ENCODE results near the gene MATR3.
"Not testable (repeated sequence)": the region's sequence is repeated elsewhere in the genome, so short reads cannot be mapped to it uniquely, and the experiment has no call there.

MATR3 gene

GRCh38 chr5:139341689-139342422 is 48.3 kb downstream of the MATR3 start, which contains the start of gene PAIP2:
PAIP2 (plus strand) TSS chr5:139341854; CDS start chr5:139363785, 21,931 bp downstream.
- H3K9me3 ChIP-seq (ENCODE audit: control insufficient read depth, low read depth, low read length), result no peaks in the 10 kb centered on the region
- no peaks in the 10 kb centered on the region for H3K36me3 ChIP-seq (ENCODE audit: control insufficient read depth, low read depth, low read length)
- H3K27ac ChIP-seq (ENCODE audit: low read length), result peak within 1 kb of the TSS; percentile 85
- peaks cover 8% of the 10 kb centered on the region for H3K4me1 ChIP-seq (ENCODE audit: control insufficient read depth, low read depth, low read length)
- H3K4me3 ChIP-seq (ENCODE audit: low read length), result peak within 1 kb of the TSS; percentile 86
- no peaks in the 10 kb centered on the region for H3K27me3 ChIP-seq (ENCODE audit: control insufficient read depth, insufficient read depth, low read length)
- H3K9ac ChIP-seq (ENCODE audit: low read length), result peak within 1 kb of the TSS; percentile 97

- Histone ChIP-seq H3K27ac (ENCODE audit: low read length) (no peak overlapping the region), H3K4me3 (ENCODE audit: low read length) (peak overlapping the region; percentile 86), H3K9ac (ENCODE audit: low read length) (peak overlapping the region; percentile 97), H3K27me3 (ENCODE audit: control insufficient read depth, insufficient read depth, low read length) (no peaks in the 10 kb centered on the region), H3K4me1 (ENCODE audit: control insufficient read depth, low read depth, low read length) (peaks cover 8% of the 10 kb centered on the region), H3K36me3 (ENCODE audit: control insufficient read depth, low read depth, low read length) (no peaks in the 10 kb centered on the region), H3K9me3 (ENCODE audit: control insufficient read depth, low read depth, low read length) (no peaks in the 10 kb centered on the region)
Observed at GRCh38 chr5:139342423-139342723, 48.8 kb downstream of the MATR3 start.

- peaks cover 8% of the 10 kb centered on the region for H3K4me1 ChIP-seq (ENCODE audit: control insufficient read depth, low read depth, low read length)
- H3K9me3 ChIP-seq (ENCODE audit: control insufficient read depth, low read depth, low read length), result no peaks in the 10 kb centered on the region
- H3K36me3 ChIP-seq (ENCODE audit: control insufficient read depth, low read depth, low read length), result no peaks in the 10 kb centered on the region
- peak overlapping the region; percentile 97 for H3K9ac ChIP-seq (ENCODE audit: low read length)
- peak overlapping the region; percentile 86 for H3K4me3 ChIP-seq (ENCODE audit: low read length)
- H3K27ac ChIP-seq (ENCODE audit: low read length), result no peak overlapping the region
- no peaks in the 10 kb centered on the region for H3K27me3 ChIP-seq (ENCODE audit: control insufficient read depth, insufficient read depth, low read length)
Observed at GRCh38 chr5:139343476-139343875, 49.9 kb downstream of the MATR3 start.

GRCh38 chr5:139344177-139344576 is 50.6 kb downstream of the MATR3 start:
- H3K27me3 ChIP-seq (ENCODE audit: control insufficient read depth, insufficient read depth, low read length), result no peaks in the 10 kb centered on the region
- H3K9ac ChIP-seq (ENCODE audit: low read length), result no peak overlapping the region
- H3K36me3 ChIP-seq (ENCODE audit: control insufficient read depth, low read depth, low read length), result no peaks in the 10 kb centered on the region
- peaks cover 8% of the 10 kb centered on the region for H3K4me1 ChIP-seq (ENCODE audit: control insufficient read depth, low read depth, low read length)
- H3K4me3 ChIP-seq (ENCODE audit: low read length), result peak overlapping the region; percentile 3
- H3K27ac ChIP-seq (ENCODE audit: low read length), result no peak overlapping the region
- no peaks in the 10 kb centered on the region for H3K9me3 ChIP-seq (ENCODE audit: control insufficient read depth, low read depth, low read length)

DNA sequence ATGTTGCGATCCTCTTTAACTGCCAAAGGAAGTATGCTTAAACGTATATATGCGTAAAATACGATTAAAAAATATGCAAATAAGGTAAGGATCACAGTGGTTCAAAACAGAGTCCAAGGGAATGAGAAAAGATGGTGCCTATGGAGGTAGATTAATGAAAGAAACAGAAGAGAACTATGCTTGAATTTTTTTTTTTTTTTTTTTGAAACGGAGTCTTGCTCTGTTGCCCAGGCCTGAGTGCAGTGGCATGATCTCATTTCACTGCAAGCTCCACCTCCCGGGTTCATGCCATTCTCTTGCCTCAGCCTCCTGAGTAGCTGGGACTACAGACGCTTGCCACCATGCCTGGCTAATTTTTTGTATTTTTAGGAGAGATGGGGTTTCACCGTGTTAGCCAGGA is 51.9 kb downstream of the MATR3 start:
- not testable (repeated sequence) for H3K27ac ChIP-seq (ENCODE audit: low read length); H3K9me3 ChIP-seq (ENCODE audit: control insufficient read depth, low read depth, low read length); H3K27me3 ChIP-seq (ENCODE audit: control insufficient read depth, insufficient read depth, low read length); H3K9ac ChIP-seq (ENCODE audit: low read length); H3K36me3 ChIP-seq (ENCODE audit: control insufficient read depth, low read depth, low read length); H3K4me3 ChIP-seq (ENCODE audit: low read length); H3K4me1 ChIP-seq (ENCODE audit: control insufficient read depth, low read depth, low read length)

DNA sequence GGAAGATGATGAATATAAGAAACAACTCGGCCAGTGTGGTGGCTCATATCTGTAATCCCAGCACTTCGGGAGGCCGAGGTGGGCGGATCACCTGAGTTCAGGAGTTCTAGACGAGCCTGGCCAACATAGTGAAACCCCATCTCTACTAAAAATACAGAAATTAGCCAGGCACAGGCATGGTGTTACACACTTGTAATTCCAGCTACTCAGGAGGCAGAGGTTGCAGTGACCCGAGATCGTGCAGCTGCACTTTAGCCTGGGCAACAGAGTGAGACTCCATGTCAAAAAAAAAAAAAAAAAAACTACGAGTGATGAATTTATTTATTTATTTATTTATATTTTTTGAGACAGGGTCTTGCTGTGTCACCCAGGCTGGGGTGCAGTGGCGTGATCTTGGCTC is 54.3 kb downstream of the MATR3 start:
- H3K4me1 ChIP-seq (ENCODE audit: control insufficient read depth, low read depth, low read length), result not testable (repeated sequence)

DNA sequence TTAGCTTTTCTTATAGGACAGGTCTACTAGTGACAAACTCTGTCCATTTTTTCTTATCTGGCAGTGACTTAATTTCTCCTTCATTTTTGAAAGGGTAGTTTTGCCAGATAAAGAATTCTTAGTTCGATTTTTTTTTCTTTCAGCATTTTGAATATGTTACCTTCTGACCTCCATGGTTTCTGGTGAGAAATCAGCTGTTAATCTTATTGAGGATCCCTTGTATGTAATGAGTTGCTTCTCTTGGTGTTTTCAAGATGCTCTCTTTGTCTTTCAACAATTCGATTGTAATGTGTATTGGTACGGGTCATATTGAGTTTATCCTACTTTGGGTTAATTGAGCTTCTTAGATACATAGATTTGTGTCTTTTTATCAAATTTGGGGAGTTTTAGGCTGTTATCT is 60.6 kb downstream of the MATR3 start:
- H3K9ac ChIP-seq (ENCODE audit: low read length), result no peak overlapping the region
- H3K4me1 ChIP-seq (ENCODE audit: control insufficient read depth, low read depth, low read length), result no peaks in the 10 kb centered on the region
- H3K4me3 ChIP-seq (ENCODE audit: low read length), result no peak overlapping the region
- H3K9me3 ChIP-seq (ENCODE audit: control insufficient read depth, low read depth, low read length), result no peaks in the 10 kb centered on the region
- H3K27ac ChIP-seq (ENCODE audit: low read length), result no peak overlapping the region
- no peaks in the 10 kb centered on the region for H3K27me3 ChIP-seq (ENCODE audit: control insufficient read depth, insufficient read depth, low read length)
- peaks cover 10% of the 10 kb centered on the region for H3K36me3 ChIP-seq (ENCODE audit: control insufficient read depth, low read depth, low read length)

More for the DNA sequence above, 54.3 kb downstream of the MATR3 start:
- not testable (repeated sequence) for H3K36me3 ChIP-seq (ENCODE audit: control insufficient read depth, low read depth, low read length); H3K4me3 ChIP-seq (ENCODE audit: low read length); H3K9me3 ChIP-seq (ENCODE audit: control insufficient read depth, low read depth, low read length); H3K27me3 ChIP-seq (ENCODE audit: control insufficient read depth, insufficient read depth, low read length); H3K9ac ChIP-seq (ENCODE audit: low read length); H3K27ac ChIP-seq (ENCODE audit: low read length)

DNA sequence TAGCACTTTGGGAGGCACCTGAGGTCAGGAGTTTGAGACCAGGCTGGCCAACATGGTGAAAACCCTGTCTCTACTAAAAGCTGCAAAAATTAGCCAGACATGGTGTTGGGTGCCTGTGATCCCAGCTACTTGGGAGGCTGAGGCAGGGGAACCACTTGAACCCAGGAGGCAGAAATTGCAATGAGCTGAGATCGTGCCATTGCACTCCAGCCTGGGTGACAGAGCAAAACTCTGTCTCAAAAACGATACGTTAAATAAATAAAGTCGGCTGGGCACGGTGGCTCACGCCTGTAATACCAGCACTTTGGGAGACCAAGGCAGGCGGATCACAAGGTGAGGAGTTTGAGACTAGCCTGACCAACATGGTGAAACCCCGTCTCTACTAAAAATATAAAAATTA is 62.4 kb downstream of the MATR3 start:
- peaks cover 10% of the 10 kb centered on the region for H3K36me3 ChIP-seq (ENCODE audit: control insufficient read depth, low read depth, low read length)
- not testable (repeated sequence) for H3K4me1 ChIP-seq (ENCODE audit: control insufficient read depth, low read depth, low read length)

GRCh38 chr5:139358064-139358463 is 64.5 kb downstream of the MATR3 start:
- Histone ChIP-seq H3K9ac (ENCODE audit: low read length) (no peak overlapping the region), H3K36me3 (ENCODE audit: control insufficient read depth, low read depth, low read length) (peaks cover 4% of the 10 kb centered on the region), H3K27ac (ENCODE audit: low read length) (no peak overlapping the region), H3K9me3 (ENCODE audit: control insufficient read depth, low read depth, low read length) (no peaks in the 10 kb centered on the region), H3K4me1 (ENCODE audit: control insufficient read depth, low read depth, low read length) (no peaks in the 10 kb centered on the region), H3K27me3 (ENCODE audit: control insufficient read depth, insufficient read depth, low read length) (no peaks in the 10 kb centered on the region), H3K4me3 (ENCODE audit: low read length) (no peak overlapping the region)

More for the DNA sequence above, 62.4 kb downstream of the MATR3 start:
- H3K27me3 ChIP-seq (ENCODE audit: control insufficient read depth, insufficient read depth, low read length); H3K9ac ChIP-seq (ENCODE audit: low read length); H3K27ac ChIP-seq (ENCODE audit: low read length); H3K9me3 ChIP-seq (ENCODE audit: control insufficient read depth, low read depth, low read length); H3K4me3 ChIP-seq (ENCODE audit: low read length): not testable (repeated sequence)

GRCh38 chr5:139360384-139360783 is 66.8 kb downstream of the MATR3 start:
- Histone ChIP-seq H3K27ac (ENCODE audit: low read length) (no peak overlapping the region), H3K4me1 (ENCODE audit: control insufficient read depth, low read depth, low read length) (no peaks in the 10 kb centered on the region), H3K4me3 (ENCODE audit: low read length) (no peak overlapping the region), H3K9ac (ENCODE audit: low read length) (no peak overlapping the region), H3K27me3 (ENCODE audit: control insufficient read depth, insufficient read depth, low read length) (no peaks in the 10 kb centered on the region), H3K9me3 (ENCODE audit: control insufficient read depth, low read depth, low read length) (no peaks in the 10 kb centered on the region), H3K36me3 (ENCODE audit: control insufficient read depth, low read depth, low read length) (peaks cover 21% of the 10 kb centered on the region)

DNA sequence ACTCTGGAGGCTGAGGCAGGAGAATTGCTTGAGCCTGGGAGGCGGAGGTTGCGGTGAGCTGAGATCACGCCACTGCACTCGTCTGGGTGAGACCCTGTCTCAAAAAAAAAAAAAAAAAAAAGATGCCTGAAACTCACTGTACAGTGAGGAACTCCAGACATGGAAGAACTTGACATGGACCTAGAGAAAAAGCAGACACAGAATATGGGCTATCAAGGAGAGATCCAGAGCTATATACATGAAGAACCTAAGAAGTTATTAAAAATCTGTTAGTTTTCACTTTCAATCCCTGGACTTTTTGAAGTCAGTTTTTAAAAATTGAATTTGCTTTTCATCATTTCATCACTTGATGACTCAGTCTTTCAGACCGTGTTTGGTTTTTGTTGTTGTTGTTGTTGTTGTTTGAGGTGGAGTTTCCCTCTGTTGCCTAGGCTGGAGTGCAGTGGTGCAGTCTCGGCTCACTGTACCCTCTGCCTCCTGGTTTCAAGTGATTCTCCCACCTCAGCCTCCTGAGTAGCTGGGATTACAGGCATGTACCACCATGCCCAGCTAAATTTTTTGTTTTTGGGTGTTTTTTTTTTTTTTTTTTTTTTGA is 68.4 kb downstream of the MATR3 start:
- H3K27me3 ChIP-seq (ENCODE audit: control insufficient read depth, insufficient read depth, low read length), result no peaks in the 10 kb centered on the region
- H3K4me1 ChIP-seq (ENCODE audit: control insufficient read depth, low read depth, low read length), result no peaks in the 10 kb centered on the region
- H3K36me3 ChIP-seq (ENCODE audit: control insufficient read depth, low read depth, low read length), result peaks cover 36% of the 10 kb centered on the region
- H3K9me3 ChIP-seq (ENCODE audit: control insufficient read depth, low read depth, low read length), result no peaks in the 10 kb centered on the region
- no peak overlapping the region for H3K4me3 ChIP-seq (ENCODE audit: low read length)
- H3K9ac ChIP-seq (ENCODE audit: low read length), result no peak overlapping the region
- H3K27ac ChIP-seq (ENCODE audit: low read length), result no peak overlapping the region

DNA sequence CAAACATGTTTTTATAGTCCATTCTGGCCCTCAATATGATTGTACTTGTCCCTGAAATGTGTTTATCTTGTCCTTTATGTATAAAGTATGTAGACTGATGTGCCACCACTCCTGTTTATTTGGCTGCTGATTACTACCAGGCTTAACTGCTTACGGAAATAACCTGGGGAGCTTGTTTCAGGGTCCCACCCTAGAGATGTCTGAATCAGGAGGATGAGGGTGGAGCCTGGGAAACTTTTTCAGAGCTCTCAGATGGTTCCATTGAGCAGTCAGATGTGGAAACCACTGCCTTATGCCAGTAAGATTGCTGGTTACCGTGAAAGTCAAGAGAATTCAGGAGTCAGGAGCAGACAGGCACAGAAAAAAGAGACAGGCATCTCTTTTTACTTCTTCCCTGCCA is 70.4 kb downstream of the MATR3 start:
- H3K9me3 ChIP-seq (ENCODE audit: control insufficient read depth, low read depth, low read length), result no peaks in the 10 kb centered on the region
- no peak overlapping the region for H3K9ac ChIP-seq (ENCODE audit: low read length)
- H3K4me3 ChIP-seq (ENCODE audit: low read length), result no peak overlapping the region
- peaks cover 47% of the 10 kb centered on the region for H3K36me3 ChIP-seq (ENCODE audit: control insufficient read depth, low read depth, low read length)
- no peaks in the 10 kb centered on the region for H3K27me3 ChIP-seq (ENCODE audit: control insufficient read depth, insufficient read depth, low read length)
- no peak overlapping the region for H3K27ac ChIP-seq (ENCODE audit: low read length)
- H3K4me1 ChIP-seq (ENCODE audit: control insufficient read depth, low read depth, low read length), result no peaks in the 10 kb centered on the region
